Naive thymus-derived CD4-positive, alpha-beta T cell (primary cell): Measurements from ENCODE around the gene PSORS1C2. TPM values are rescaled to one million over a fixed set of nuclear protein-coding genes. Genes with fewer than 3 reads are reported as not detected.

Experiments
- ATAC-seq: fragments of 150-1000 bp; cut with Tn5 transposase; 2 replicates; pipeline ENCODE4 v1.10.0; 2021; ENCODE audit warnings: mild to moderate bottlenecking, moderate library complexity
- CTCF ChIA-PET: fragments of 350-600 bp; sonication (Branson Sonifier 250); formaldehyde crosslinking; loops from one replicate; lab custom pipeline; 2021; ENCODE audit warnings: antibody characterized with exemption; lab: Charles Lee
- POLR2A ChIA-PET: fragments of 350-600 bp; sonication (Branson Sonifier 250); formaldehyde crosslinking; loops from one replicate; lab custom pipeline; 2021; ENCODE audit warnings: antibody characterized with exemption, inconsistent platforms; lab: Charles Lee
- DNase-seq, 9 donors: peaks; one replicate each; pipeline versions ENCODE4 v3.0.0 to v3.0.0-alpha.2; 2020 to 2022; ENCODE audit warnings: mixed read lengths in 1 of 9
- H3K27ac ChIP-seq: one replicate; pipeline ENCODE4 v1.7.0; 2013; ENCODE audit warnings: mild to moderate bottlenecking, low read depth, low read length, moderate library complexity
- H3K27me3 ChIP-seq, 2 donors: one replicate each; pipeline ENCODE4 v1.7.0; 2013; ENCODE audit warnings: low read length in 2 of 2, mild to moderate bottlenecking in 2 of 2, moderate library complexity in 2 of 2; ENCODE audit not compliant: control insufficient read depth in 2 of 2, insufficient read depth in 2 of 2
- H3K36me3 ChIP-seq, 3 experiments: 1 replicate in 2 of 3; 2 replicates in 1 of 3; pipeline ENCODE4 v1.7.0; 2013; ENCODE audit warnings: low read length in 3 of 3, mild to moderate bottlenecking in 3 of 3, moderate library complexity in 1 of 3; ENCODE audit not compliant: insufficient read depth in 3 of 3, control insufficient read depth in 2 of 3
- H3K4me1 ChIP-seq, 2 donors: one replicate each; pipeline ENCODE4 v1.7.0; 2013; ENCODE audit warnings: low read length in 2 of 2, mild to moderate bottlenecking in 2 of 2, moderate library complexity in 1 of 2; ENCODE audit not compliant: control insufficient read depth in 2 of 2, insufficient read depth in 2 of 2
- H3K4me3 ChIP-seq: 2 replicates; pipeline ENCODE4 v1.7.0; 2013; ENCODE audit warnings: mild to moderate bottlenecking, low read length
- H3K9me3 ChIP-seq, 3 experiments: 1 replicate in 2 of 3; 2 replicates in 1 of 3; pipeline ENCODE4 v1.7.0; 2013; ENCODE audit warnings: low read length in 3 of 3; ENCODE audit not compliant: control insufficient read depth in 2 of 3
- H3K27ac Mint-ChIP-seq, 9 donors: one replicate each; pipeline ENCODE4 v1.8.0; 2020 to 2022; ENCODE audit warnings: mixed read lengths in 9 of 9, mild to moderate bottlenecking in 8 of 9, moderate library complexity in 5 of 9, inconsistent platforms in 2 of 9
- H3K27me3 Mint-ChIP-seq, 5 donors: one replicate each; pipeline ENCODE4 v1.8.0; 2021 to 2022; ENCODE audit warnings: mixed read lengths in 5 of 5, mild to moderate bottlenecking in 1 of 5
- H3K36me3 Mint-ChIP-seq, 5 donors: one replicate each; pipeline ENCODE4 v1.8.0; 2020 to 2022; ENCODE audit warnings: mixed read lengths in 5 of 5, mild to moderate bottlenecking in 3 of 5, inconsistent platforms in 1 of 5
- H3K4me1 Mint-ChIP-seq, 7 donors: one replicate each; pipeline ENCODE4 v1.8.0; 2020 to 2022; ENCODE audit warnings: mixed read lengths in 7 of 7, mild to moderate bottlenecking in 3 of 7, inconsistent platforms in 1 of 7
- H3K4me3 Mint-ChIP-seq, 10 donors: one replicate each; pipeline ENCODE4 v1.8.0; 2020 to 2022; ENCODE audit warnings: mild to moderate bottlenecking in 10 of 10, mixed read lengths in 10 of 10, moderate library complexity in 6 of 10, inconsistent platforms in 2 of 10
- H3K9me3 Mint-ChIP-seq, 11 donors: one replicate each; pipeline ENCODE4 v1.8.0; 2020 to 2022; ENCODE audit warnings: mixed read lengths in 11 of 11, mild to moderate bottlenecking in 4 of 11, inconsistent platforms in 1 of 11, moderate library complexity in 1 of 11
- intact Hi-C, 2 donors: fragments of 100-400 bp; cut with micrococcal nuclease; formaldehyde crosslinking; loops; one replicate each; pipeline ENCODE4 v1.15.1; 2023
- polyA plus RNA-seq, 2 donors: library from polyadenylated mRNA; unstranded; fragments of 300-500 nt; fragmentation: Illumina TruSeq; gene quantifications; one replicate each; pipeline ENCODE4 v1.2.3, GENCODE V29; 2021
- total RNA-seq, 6 experiments: library from RNA in 5 of 6; stranded (reverse) in 5 of 6; gene quantifications; 1 replicate in 5 of 6; 2 replicates in 1 of 6; pipeline ENCODE4 v1.2.3 and lab custom pipeline; 2021 to 2026

The PSORS1C2 gene
- total and polyA plus RNA-seq, 7 experiments from 2014 or later, result not detected

DNA sequence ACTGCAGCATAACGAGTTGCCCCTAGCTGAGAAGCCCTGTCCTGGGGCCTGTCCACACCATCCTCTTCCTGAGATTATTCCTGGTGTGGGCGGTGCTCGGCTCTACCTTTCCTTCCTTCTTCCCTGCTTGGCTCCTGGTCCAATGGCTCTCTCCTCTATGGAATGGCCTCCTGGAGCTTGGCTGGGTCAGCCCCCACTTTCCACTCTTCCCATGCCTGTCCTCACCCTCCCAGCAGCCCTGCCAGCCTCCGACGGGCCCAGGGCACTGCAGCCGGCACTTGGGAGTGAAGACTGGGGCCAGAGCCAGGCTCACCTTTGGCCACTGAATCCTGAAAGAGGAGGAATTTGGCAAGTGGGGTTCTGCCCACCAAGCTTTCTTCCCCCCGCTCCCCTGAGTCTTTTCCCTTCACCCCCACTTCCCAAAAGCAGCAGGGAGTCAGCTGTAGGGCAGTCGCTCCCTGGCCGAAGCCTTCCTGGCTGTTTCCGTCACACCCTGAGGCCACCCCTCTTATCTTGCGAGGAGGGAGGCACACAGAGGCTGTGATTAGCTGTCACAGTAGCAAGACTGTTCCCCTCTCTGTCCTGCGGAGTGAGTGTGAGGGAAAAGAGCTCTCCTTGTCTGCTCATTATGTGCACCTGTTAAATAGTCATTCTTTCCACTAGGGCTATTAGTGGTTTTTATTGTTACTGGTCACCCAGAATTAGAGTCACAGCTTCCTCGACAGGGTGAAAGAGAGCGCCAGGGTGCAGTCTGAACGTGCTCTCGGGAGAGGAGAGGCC, 12.3 kb downstream of the PSORS1C2 start:
- no peak for ATAC-seq
- Histone ChIP-seq H3K27me3 (no peaks in the 10 kb centered on the region), H3K27ac (no peak overlapping the region), H3K36me3 (no peaks in the 10 kb centered on the region), H3K4me1 (no peaks in the 10 kb centered on the region), H3K9me3 (no peaks in the 10 kb centered on the region), H3K4me3 (no peak overlapping the region)
- H3K36me3 Mint-ChIP-seq, result no peaks in the 10 kb centered on the region
- intact Hi-C loops, result no loop called here
- CTCF ChIA-PET, result interaction anchor here (0.5 to 6.5 kb wide), 8 partner anchors 10 to 1224 kb away, joined by 3 to 30 read pairs (median 4); partner anchors contain the start of gene PSORS1C1
- H3K27me3 Mint-ChIP-seq, result peaks cover 0 to 17% (median 5%) of the 10 kb centered on the region in 5 donors
- no peak for DNase-seq
- no peaks in the 10 kb centered on the region for H3K9me3 Mint-ChIP-seq
- POLR2A ChIA-PET, result interaction anchor here (0.6 to 1.5 kb wide), 2 partner anchors 33 to 46 kb away, joined by 3 to 4 read pairs; no protein-coding TSS in a partner anchor
- H3K27ac Mint-ChIP-seq, result no peak overlapping the region
- H3K4me3 Mint-ChIP-seq, result no peak overlapping the region
- H3K4me1 Mint-ChIP-seq, result peaks cover 5 to 12% (median 6%) of the 10 kb centered on the region in 7 donors

DNA sequence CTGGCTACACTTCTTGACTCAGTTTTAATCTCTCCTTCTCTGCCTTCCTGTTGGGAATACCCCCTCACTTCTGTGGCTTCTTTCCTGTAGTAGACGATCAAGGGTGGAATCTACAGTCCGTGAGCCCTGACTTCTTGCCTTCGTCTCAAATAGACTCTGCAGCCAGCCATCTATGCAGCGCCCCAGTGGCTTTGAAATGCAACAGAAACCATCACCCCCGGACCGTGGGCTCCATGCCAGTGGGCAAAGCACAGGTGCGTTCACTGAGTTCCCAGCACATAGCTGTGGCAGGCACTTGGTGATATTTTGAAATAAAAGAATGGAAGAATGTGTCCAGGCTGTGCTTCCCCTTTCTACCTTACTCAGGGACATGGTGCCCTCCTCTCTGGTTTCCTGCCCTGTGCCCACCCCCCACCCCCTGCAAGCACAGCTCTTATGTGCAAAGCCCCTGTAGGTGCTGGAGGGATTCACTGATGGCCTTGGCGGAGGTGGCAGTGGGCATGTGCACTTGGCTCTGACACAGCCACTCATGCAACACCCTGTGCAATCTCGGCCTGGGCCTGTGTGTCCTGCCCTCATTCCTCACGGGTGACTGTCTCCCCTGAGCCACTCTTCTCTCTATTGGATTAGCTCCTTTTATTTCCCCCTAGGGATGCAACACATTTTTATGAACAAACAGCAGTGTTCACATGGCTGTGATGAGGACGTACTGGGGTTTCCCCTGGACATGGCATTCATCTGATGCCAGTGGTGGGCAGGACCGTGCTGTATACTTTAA, 13.1 kb downstream of the PSORS1C2 start:
- ChIA-PET CTCF (interaction anchor here (0.6 to 6.5 kb wide), 12 partner anchors 8 to 485 kb away, joined by 3 to 30 read pairs (median 4); partner anchors contain the start of gene PSORS1C1), POLR2A (interaction anchor here (0.6 kb wide), 1 partner anchor 45 kb away, joined by 3 read pairs; no protein-coding TSS in a partner anchor)
- H3K36me3 Mint-ChIP-seq, result no peaks in the 10 kb centered on the region

DNA sequence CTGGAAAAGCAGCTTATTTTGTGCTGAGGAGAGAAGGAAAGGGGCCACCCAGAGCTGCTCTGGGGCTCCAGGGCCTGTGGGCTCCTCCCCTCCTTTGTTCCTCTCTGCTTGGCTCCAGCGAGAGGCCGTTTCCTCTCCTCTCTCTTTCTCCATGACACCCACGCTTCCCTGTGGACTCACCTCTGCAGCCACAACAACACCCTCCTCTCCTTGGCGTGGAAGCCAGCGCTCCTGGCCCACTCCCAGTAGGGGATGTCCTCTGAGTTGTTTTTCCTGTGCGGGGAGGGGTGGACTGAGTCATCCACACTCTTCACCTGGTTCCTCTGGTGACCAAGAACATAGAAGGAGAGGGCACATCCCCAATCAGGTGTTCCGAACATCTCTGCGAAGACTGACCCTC, 13.7 kb downstream of the PSORS1C2 start:
- H3K27me3 Mint-ChIP-seq, result peaks cover 0 to 17% (median 5%) of the 10 kb centered on the region in 5 donors
- H3K36me3 ChIP-seq, result no peaks in the 10 kb centered on the region
- no peak overlapping the region for H3K27ac Mint-ChIP-seq
- intact Hi-C loops, result no loop called here
- H3K4me3 Mint-ChIP-seq, result no peak overlapping the region
- no peaks in the 10 kb centered on the region for H3K36me3 Mint-ChIP-seq
- no peaks in the 10 kb centered on the region for H3K27me3 ChIP-seq
- H3K4me1 Mint-ChIP-seq, result peaks cover 5 to 12% (median 6%) of the 10 kb centered on the region in 7 donors
- H3K4me1 ChIP-seq, result no peaks in the 10 kb centered on the region
- H3K9me3 ChIP-seq, result no peaks in the 10 kb centered on the region
- H3K27ac ChIP-seq, result no peak overlapping the region
- POLR2A ChIA-PET, result no interaction called here
- CTCF ChIA-PET, result interaction anchor here (0.9 to 1.4 kb wide), 3 partner anchors 9 to 245 kb away, joined by 3 to 4 read pairs (median 3); no protein-coding TSS in a partner anchor
- no peaks in the 10 kb centered on the region for H3K9me3 Mint-ChIP-seq
- DNase-seq (no peak), ATAC-seq (no peak)
- H3K4me3 ChIP-seq, result no peak overlapping the region

More for the DNA sequence above, 13.1 kb downstream of the PSORS1C2 start:
- H3K27me3 ChIP-seq, result no peaks in the 10 kb centered on the region
- H3K27ac ChIP-seq, result no peak overlapping the region
- no peak overlapping the region for H3K4me3 Mint-ChIP-seq
- H3K36me3 ChIP-seq, result no peaks in the 10 kb centered on the region
- H3K27ac Mint-ChIP-seq, result no peak overlapping the region
- peaks cover 5 to 12% (median 6%) of the 10 kb centered on the region in 7 donors for H3K4me1 Mint-ChIP-seq
- ATAC-seq, result no peak
- no peak for DNase-seq
- H3K4me3 ChIP-seq, result no peak overlapping the region
- intact Hi-C loops, result no loop called here
- no peaks in the 10 kb centered on the region for H3K4me1 ChIP-seq
- H3K27me3 Mint-ChIP-seq, result peaks cover 0 to 17% (median 5%) of the 10 kb centered on the region in 5 donors
- no peaks in the 10 kb centered on the region for H3K9me3 Mint-ChIP-seq
- H3K9me3 ChIP-seq, result no peaks in the 10 kb centered on the region

DNA sequence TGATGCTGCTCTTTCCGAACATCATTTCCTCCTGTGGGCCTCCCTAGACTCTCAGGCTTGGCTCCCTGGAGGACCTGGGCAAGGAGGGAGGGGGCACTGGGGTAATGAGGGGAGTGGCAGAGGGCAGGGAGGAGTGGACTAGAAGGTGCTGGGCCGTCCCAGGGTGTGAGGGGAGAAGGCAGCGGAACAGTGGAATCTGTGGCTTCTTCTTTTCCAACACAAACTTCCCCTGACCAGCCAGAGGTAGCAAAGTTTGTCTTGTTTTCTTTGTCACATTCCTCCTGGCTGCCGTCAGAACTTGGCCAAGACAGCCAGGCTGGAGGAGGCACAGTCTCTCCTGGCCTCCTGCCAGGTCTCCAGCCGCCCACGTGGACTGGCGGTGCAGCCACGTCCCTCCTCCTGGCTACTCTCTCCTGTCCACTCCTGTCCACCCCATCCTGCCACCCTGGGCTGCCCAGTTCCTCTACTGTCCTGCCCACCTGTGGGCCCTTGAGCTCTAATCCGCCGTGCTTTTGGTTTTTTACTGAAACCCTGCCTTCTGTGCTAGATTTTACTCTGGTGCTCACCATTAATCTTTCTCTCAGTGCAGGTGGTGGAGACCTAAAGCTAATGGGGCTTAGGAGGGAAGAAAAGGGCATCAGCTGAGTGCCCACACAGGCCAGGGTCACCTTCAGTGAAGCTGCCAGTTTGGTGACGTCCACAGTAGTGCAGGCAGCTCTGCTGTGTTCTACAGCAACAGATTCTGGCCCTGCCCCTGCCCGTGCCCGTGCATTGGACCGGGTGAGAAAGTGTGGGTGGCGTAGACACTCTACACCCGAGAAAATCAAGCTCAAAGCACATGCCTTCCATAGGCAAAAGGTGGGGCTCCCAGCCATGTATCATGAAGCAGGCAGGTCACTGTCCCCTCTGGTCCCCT, 15.8 kb downstream of the PSORS1C2 start:
- intact Hi-C loops, result no loop called here
- no peaks in the 10 kb centered on the region for H3K9me3 Mint-ChIP-seq
- Histone ChIP-seq H3K9me3 (no peaks in the 10 kb centered on the region), H3K27me3 (no peaks in the 10 kb centered on the region), H3K4me1 (no peaks in the 10 kb centered on the region), H3K4me3 (no peak overlapping the region), H3K27ac (no peak overlapping the region), H3K36me3 (no peaks in the 10 kb centered on the region)
- peaks cover 0 to 11% (median 4%) of the 10 kb centered on the region in 5 donors for H3K27me3 Mint-ChIP-seq
- POLR2A ChIA-PET, result no interaction called here
- H3K4me3 Mint-ChIP-seq, result no peak overlapping the region
- CTCF ChIA-PET, result interaction anchor here (0.6 to 1.0 kb wide), 3 partner anchors 32 to 207 kb away, joined by 3 read pairs; no protein-coding TSS in a partner anchor
- no peak for ATAC-seq
- DNase-seq, result no peak
- H3K4me1 Mint-ChIP-seq, result peaks cover 3 to 8% (median 4%) of the 10 kb centered on the region in 7 donors
- no peaks in the 10 kb centered on the region for H3K36me3 Mint-ChIP-seq
- no peak overlapping the region for H3K27ac Mint-ChIP-seq

DNA sequence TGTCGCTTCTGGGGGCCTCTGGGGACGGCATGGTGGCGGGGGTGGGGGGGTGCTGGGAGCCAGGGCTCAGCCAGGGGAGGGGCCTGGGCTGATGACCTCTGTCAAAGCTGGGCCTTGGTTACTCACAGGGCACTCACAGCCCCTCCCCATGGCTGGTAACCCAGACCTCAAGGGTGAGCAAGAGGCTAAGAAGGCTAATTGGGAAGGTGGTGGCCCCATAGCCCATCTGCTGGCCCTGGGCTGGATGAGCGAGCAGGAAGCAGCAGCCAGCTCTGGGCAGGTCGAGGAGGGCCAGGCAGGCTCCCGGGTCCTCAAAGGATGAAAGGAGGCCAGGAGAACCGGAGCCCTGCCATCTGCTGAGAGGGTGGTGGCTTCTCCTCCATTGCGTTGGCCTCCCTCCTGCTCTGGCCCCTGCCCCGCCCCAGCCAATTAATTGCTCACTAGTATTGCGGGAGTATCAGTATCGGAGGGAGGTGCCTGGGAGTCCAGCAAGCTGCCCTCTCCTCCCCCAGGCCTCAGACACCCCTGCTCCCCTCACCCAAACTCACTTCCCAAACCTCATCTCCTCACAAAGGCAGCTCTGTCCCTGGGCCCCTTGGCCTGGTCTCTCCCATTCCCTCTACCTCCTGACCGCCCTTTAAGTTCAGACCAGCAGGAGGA, 17.6 kb downstream of the PSORS1C2 start:
- CTCF ChIA-PET, result interaction anchor here (0.6 kb wide), 1 partner anchor 44 kb away, joined by 5 read pairs; no protein-coding TSS in a partner anchor
- no peaks in the 10 kb centered on the region for H3K36me3 ChIP-seq
- Mint-ChIP-seq H3K27me3 (peaks cover 0 to 12% (median 4%) of the 10 kb centered on the region in 5 donors), H3K36me3 (no peaks in the 10 kb centered on the region), H3K27ac (no peak overlapping the region), H3K9me3 (no peaks in the 10 kb centered on the region), H3K4me1 (peaks cover 0 to 8% (median 0%) of the 10 kb centered on the region in 7 donors), H3K4me3 (no peak overlapping the region)
- no peaks in the 10 kb centered on the region for H3K27me3 ChIP-seq
- no peaks in the 10 kb centered on the region for H3K9me3 ChIP-seq
- no peak overlapping the region for H3K27ac ChIP-seq
- H3K4me3 ChIP-seq, result no peak overlapping the region
- POLR2A ChIA-PET, result no interaction called here
- H3K4me1 ChIP-seq, result no peaks in the 10 kb centered on the region
- ATAC-seq, result no peak
- intact Hi-C loops, result no loop called here
- no peak for DNase-seq
